CD4-positive, alpha-beta T cell (primary cell): ENCODE data around the gene PTPRE. TPM values are rescaled to one million over a fixed set of nuclear protein-coding genes. Genes with fewer than 3 reads are reported as not detected.

Source experiments
- ATAC-seq: fragments of 200-7000 bp; cut with Tn5 transposase; one replicate; pipeline ENCODE4 v1.10.0; 2022; ENCODE audit warnings: mild to moderate bottlenecking; ENCODE audit not compliant: poor library complexity
- CTCF ChIA-PET: fragments of 350-600 bp; sonication (Branson Sonifier 250); formaldehyde crosslinking; loops from one replicate; lab custom pipeline; 2021; ENCODE audit warnings: antibody characterized with exemption, inconsistent platforms; lab: Charles Lee
- POLR2A ChIA-PET: fragments of 350-600 bp; sonication (Branson Sonifier 250); formaldehyde crosslinking; loops from one replicate; lab custom pipeline; 2021; ENCODE audit warnings: antibody characterized with exemption, inconsistent platforms; lab: Charles Lee
- DNase-seq, 14 experiments: peaks; one replicate each; pipeline ENCODE4 v3.0.0-alpha.2; 2013 to 2020; ENCODE audit warnings: mixed read lengths in 2 of 14
- H3K27ac ChIP-seq, 2 donors: one replicate each; pipeline versions ENCODE4 v1.5.1 to v1.7.0; 2013; ENCODE audit warnings: low read length in 2 of 2, low read depth in 1 of 2, mild to moderate bottlenecking in 1 of 2
- H3K27me3 ChIP-seq, 2 experiments: 1 replicate in 1 of 2; 2 replicates in 1 of 2; pipeline versions ENCODE4 v1.6.1 to v1.7.0; 2013; ENCODE audit warnings: low read length in 2 of 2, control low read depth in 1 of 2, mild to moderate bottlenecking in 1 of 2, moderate library complexity in 1 of 2; ENCODE audit not compliant: insufficient read depth in 2 of 2, control insufficient read depth in 1 of 2
- H3K36me3 ChIP-seq: one replicate; pipeline ENCODE4 v1.6.1; 2013; ENCODE audit warnings: low read length, control low read depth; ENCODE audit not compliant: insufficient read depth
- H3K4me1 ChIP-seq: one replicate; pipeline ENCODE4 v1.6.1; 2013; ENCODE audit warnings: low read length, control low read depth; ENCODE audit not compliant: insufficient read depth
- H3K4me3 ChIP-seq: one replicate; pipeline ENCODE4 v1.5.1; 2013; ENCODE audit warnings: mild to moderate bottlenecking, low read length, moderate library complexity
- H3K9me3 ChIP-seq, 2 experiments: 1 replicate in 1 of 2; 2 replicates in 1 of 2; pipeline versions ENCODE4 v1.6.1 to v1.7.0; 2013; ENCODE audit warnings: low read length in 2 of 2, mild to moderate bottlenecking in 2 of 2, control low read depth in 1 of 2, moderate library complexity in 1 of 2; ENCODE audit not compliant: control insufficient read depth in 1 of 2, insufficient read depth in 1 of 2
- H3K27ac Mint-ChIP-seq: one replicate; pipeline ENCODE4 v1.8.0; 2020; ENCODE audit warnings: mixed read lengths
- H3K27me3 Mint-ChIP-seq: one replicate; pipeline ENCODE4 v1.8.0; 2021; ENCODE audit warnings: mixed read lengths
- H3K36me3 Mint-ChIP-seq: one replicate; pipeline ENCODE4 v1.8.0; 2021; ENCODE audit warnings: low read depth, mixed read lengths
- H3K4me1 Mint-ChIP-seq: one replicate; pipeline ENCODE4 v1.8.0; 2021; ENCODE audit warnings: low read depth, mixed read lengths
- H3K4me3 Mint-ChIP-seq: one replicate; pipeline ENCODE4 v1.8.0; 2020; ENCODE audit warnings: mild to moderate bottlenecking, mixed read lengths
- H3K9me3 Mint-ChIP-seq: one replicate; pipeline ENCODE4 v1.8.0; 2020; ENCODE audit warnings: mixed read lengths
- intact Hi-C, 2 experiments: fragments of 100-400 bp; cut with DNase I in 1 of 2; cut with micrococcal nuclease in 1 of 2; formaldehyde crosslinking; loops; one replicate each; pipeline versions ENCODE4 v1.15.1 to v1.9.0; 2023 to 2025; cut with DNase I, micrococcal nuclease
- total RNA-seq, 174 experiments: library from RNA in 2 of 174; stranded (reverse) in 2 of 174; gene quantifications; one replicate each; pipeline ENCODE4 v1.2.3 and lab custom pipeline; 2021 to 2026
- TF ChIP-seq, protein P1 (sequence below): fragments of 200-600 bp; IDR thresholded peaks from one replicate; pipeline ENCODE4 v1.8.0; 2022; ENCODE audit warnings: antibody characterized with exemption, mild to moderate bottlenecking

The PTPRE gene
- total RNA-seq, 2 experiments from 2014 or later: 47.6 to 55.1 TPM

DNA sequence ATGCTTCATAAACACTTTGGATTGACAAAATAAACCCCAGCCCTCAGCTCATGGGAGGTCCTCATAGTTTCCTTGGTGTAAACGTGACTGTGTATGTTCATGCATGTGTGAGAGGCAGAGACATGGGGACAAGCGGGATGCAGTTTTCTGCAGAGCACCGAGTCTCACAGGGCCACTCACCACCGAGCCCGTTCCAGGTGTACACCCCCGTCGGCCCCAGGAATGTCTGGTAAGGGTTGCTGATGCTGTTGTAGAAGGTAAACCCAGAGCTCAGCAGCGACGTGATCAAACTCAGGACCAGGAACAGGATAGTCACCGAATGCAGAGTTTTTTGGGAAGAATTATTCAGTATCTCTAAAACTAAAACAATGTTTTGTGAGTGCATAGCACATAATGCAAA, 23.4 kb upstream of the PTPRE start:
- Histone ChIP-seq H3K4me1 (peaks cover 15% of the 10 kb centered on the region), H3K27me3 (no peaks in the 10 kb centered on the region), H3K4me3 (no peak overlapping the region), H3K9me3 (no peaks in the 10 kb centered on the region), H3K27ac (no peak overlapping the region), H3K36me3 (no peaks in the 10 kb centered on the region)
- POLR2A ChIA-PET: no interaction called here
- CTCF ChIA-PET: no interaction called here
- H3K9me3 Mint-ChIP-seq: no peaks in the 10 kb centered on the region
- ATAC-seq (no peak), DNase-seq (no peak)
- H3K36me3 Mint-ChIP-seq: no peaks in the 10 kb centered on the region
- peaks cover 15% of the 10 kb centered on the region for H3K4me1 Mint-ChIP-seq
- TF ChIP-seq, protein P1, sequence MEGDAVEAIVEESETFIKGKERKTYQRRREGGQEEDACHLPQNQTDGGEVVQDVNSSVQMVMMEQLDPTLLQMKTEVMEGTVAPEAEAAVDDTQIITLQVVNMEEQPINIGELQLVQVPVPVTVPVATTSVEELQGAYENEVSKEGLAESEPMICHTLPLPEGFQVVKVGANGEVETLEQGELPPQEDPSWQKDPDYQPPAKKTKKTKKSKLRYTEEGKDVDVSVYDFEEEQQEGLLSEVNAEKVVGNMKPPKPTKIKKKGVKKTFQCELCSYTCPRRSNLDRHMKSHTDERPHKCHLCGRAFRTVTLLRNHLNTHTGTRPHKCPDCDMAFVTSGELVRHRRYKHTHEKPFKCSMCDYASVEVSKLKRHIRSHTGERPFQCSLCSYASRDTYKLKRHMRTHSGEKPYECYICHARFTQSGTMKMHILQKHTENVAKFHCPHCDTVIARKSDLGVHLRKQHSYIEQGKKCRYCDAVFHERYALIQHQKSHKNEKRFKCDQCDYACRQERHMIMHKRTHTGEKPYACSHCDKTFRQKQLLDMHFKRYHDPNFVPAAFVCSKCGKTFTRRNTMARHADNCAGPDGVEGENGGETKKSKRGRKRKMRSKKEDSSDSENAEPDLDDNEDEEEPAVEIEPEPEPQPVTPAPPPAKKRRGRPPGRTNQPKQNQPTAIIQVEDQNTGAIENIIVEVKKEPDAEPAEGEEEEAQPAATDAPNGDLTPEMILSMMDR: no peak
- H3K27ac Mint-ChIP-seq: no peak overlapping the region
- no peaks in the 10 kb centered on the region for H3K27me3 Mint-ChIP-seq
- no peak overlapping the region for H3K4me3 Mint-ChIP-seq
- intact Hi-C loops: no loop called here

DNA sequence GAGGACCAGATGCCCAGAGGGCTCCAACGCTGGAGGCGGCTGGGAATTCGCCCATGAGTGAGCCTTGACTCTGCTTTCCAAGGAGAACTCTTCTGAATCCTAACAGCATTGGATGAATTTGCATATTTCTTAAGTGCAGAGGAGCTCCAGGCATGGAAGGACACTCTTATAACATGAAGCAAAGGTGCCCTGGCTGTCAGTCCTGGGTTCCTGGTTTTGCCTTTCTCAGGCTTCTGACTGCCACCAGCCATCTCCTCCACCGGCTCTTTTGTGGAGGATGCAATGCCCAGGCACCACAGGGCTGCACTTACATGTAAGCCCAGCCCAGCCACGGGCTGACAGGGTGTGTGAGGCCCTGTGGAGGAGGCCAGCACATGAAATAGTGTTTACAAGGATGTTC, 22.4 kb upstream of the PTPRE start:
- Mint-ChIP-seq H3K27ac (no peak overlapping the region), H3K27me3 (no peaks in the 10 kb centered on the region), H3K4me1 (peaks cover 15% of the 10 kb centered on the region), H3K4me3 (no peak overlapping the region), H3K36me3 (no peaks in the 10 kb centered on the region), H3K9me3 (no peaks in the 10 kb centered on the region)
- TF ChIP-seq, protein P1: no peak
- Histone ChIP-seq H3K36me3 (no peaks in the 10 kb centered on the region), H3K27ac (no peak overlapping the region), H3K4me1 (peaks cover 15% of the 10 kb centered on the region), H3K4me3 (no peak overlapping the region), H3K9me3 (no peaks in the 10 kb centered on the region), H3K27me3 (no peaks in the 10 kb centered on the region)
- ChIA-PET POLR2A (no interaction called here), CTCF (no interaction called here)
- DNase-seq (no peak), ATAC-seq (no peak)
- intact Hi-C loops: no loop called here

DNA sequence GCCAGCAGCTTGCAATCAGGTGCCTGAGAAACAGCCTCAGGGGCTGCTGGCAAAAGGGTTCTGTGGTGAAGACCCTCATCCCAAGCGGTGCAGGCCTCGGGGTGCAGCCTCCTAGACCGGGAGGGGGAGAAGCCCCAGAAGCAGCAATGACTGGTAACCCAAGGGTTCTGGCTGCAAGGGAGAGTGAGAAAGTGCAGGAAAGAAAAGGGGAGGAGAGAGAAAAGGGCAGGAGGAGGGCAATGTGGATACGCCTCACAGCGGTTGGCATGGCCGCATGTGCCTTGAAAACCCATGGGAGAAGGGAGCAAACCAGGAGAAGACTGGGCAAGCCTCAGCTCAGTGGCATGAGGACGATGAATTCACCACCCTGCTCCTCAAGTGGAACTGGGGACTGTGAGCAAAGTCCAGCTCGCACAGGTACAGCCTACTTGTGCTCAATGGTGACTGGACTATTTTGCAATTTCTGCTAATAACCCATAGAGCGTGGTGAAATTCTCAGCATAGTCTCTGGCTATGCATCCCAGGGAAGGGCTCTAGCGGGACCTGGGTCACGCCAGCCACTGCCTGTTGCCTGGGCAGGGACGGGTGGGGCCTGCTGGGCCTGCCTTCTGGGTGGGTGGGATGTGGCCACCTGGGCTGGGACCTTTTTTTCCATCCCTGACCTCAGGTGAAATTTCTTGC, 20.4 kb upstream of the PTPRE start:
- Mint-ChIP-seq H3K4me1 (no peaks in the 10 kb centered on the region), H3K4me3 (no peak overlapping the region), H3K27me3 (no peaks in the 10 kb centered on the region), H3K36me3 (no peaks in the 10 kb centered on the region), H3K27ac (no peak overlapping the region), H3K9me3 (no peaks in the 10 kb centered on the region)
- no peak overlapping the region for H3K27ac ChIP-seq
- peaks cover under 1% of the 10 kb centered on the region for H3K4me1 ChIP-seq
- H3K36me3 ChIP-seq: no peaks in the 10 kb centered on the region
- POLR2A ChIA-PET: no interaction called here
- H3K27me3 ChIP-seq: no peaks in the 10 kb centered on the region
- no peak overlapping the region for H3K4me3 ChIP-seq
- CTCF ChIA-PET: no interaction called here
- TF ChIP-seq, protein P1: no peak
- ATAC-seq (no peak), DNase-seq (no peak)
- intact Hi-C loops: no loop called here
- no peaks in the 10 kb centered on the region for H3K9me3 ChIP-seq
